ENCODE data around the gene NT5DC2. TPM values are rescaled to one million over a fixed set of nuclear protein-coding genes. Genes with fewer than 3 reads are reported as not detected.

NT5DC2 gene
- total RNA-seq, 2 experiments from 2014 or later, result 118 to 144 TPM

GRCh38 chr3:52532838-52533622 lies 627 bp downstream of the NT5DC2 start:
- TF ChIP-seq CTCF (conservative IDR thresholded peaks at IDR 0.05; ENCODE audit: low read length) (no peak), EZH2phosphoT487 (IDR thresholded peaks at IDR 0.05; ENCODE audit: borderline replicate concordance, low read depth, low read length) (no peak)
- Histone ChIP-seq H4K20me1 (ENCODE audit: insufficient read depth, low read length) (0 out of 2 replicates have a peak, but pooled peaks cover 13% of the 10 kb centered on the region), H3K9me3 (ENCODE audit: low read length) (no peaks in the 10 kb centered on the region), H3K27ac (ENCODE audit: low read depth, low read length, poor library complexity, severe bottlenecking) (no peak overlapping the region), H3K36me3 (ENCODE audit: insufficient read depth, low read length) (peaks cover 3% of the 10 kb centered on the region; the same call in 1 of the 2 replicates), H3K4me1 (ENCODE audit: insufficient read depth, low read length, poor library complexity, severe bottlenecking) (peaks cover 44% of the 10 kb centered on the region), H3K79me2 (ENCODE audit: insufficient read depth, low read depth, low read length) (peaks cover 26% of the 10 kb centered on the region), H3K4me2 (ENCODE audit: low read length) (peak overlapping the region; percentile 99), H3K9me2 (ENCODE audit: insufficient read depth, low read length) (no peaks in the 10 kb centered on the region), H2AFZ (ENCODE audit: low read length) (0 out of 2 replicates have a peak overlapping the region, but pooled peaks have one; percentile 22), H3K4me3 (ENCODE audit: low read depth, low read length, poor library complexity, severe bottlenecking) (peak overlapping the region; percentile 86)
- intact Hi-C loops (cut with micrococcal nuclease; ENCODE audit: unreplicated experiment), result no loop called here
- CTCF ChIA-PET (ENCODE audit: unreplicated experiment), result no interaction called here
- peak; percentile 43 for DNase-seq (ENCODE audit: low spot score)
- no TSS peak for BruUV-seq (replicated peaks)
- POLR2A ChIA-PET, result no interaction called here

DNA sequence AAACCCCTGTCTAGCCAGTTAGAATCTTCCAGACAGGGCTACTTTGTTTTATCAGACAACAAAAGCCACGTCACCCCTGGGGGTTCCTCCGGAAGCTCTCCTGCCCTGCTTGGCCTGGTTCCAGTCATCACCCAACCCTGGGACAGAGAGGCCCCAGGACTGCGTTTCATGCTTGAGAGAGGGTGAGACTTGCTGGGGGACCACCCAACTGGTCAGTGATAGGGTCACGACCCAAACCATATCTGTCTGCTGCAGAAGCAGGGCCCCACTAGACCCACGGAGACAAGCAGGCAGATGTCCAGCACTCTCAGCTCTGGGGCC lies 1.2 kb downstream of the NT5DC2 start:
- Histone ChIP-seq H3K4me1 (ENCODE audit: insufficient read depth, low read length, poor library complexity, severe bottlenecking) (peaks cover 39% of the 10 kb centered on the region), H3K4me3 (ENCODE audit: low read depth, low read length, poor library complexity, severe bottlenecking) (peak overlapping the region; percentile 86), H3K79me2 (ENCODE audit: insufficient read depth, low read depth, low read length) (peaks cover 20% of the 10 kb centered on the region; the same call in 1 of the 2 replicates), H3K4me2 (ENCODE audit: low read length) (peak overlapping the region; percentile 99), H3K9me3 (ENCODE audit: low read length) (no peaks in the 10 kb centered on the region), H2AFZ (ENCODE audit: low read length) (no peak overlapping the region), H3K36me3 (ENCODE audit: insufficient read depth, low read length) (peaks cover 8% of the 10 kb centered on the region), H3K27ac (ENCODE audit: low read depth, low read length, poor library complexity, severe bottlenecking) (no peak overlapping the region), H3K9me2 (ENCODE audit: insufficient read depth, low read length) (no peaks in the 10 kb centered on the region), H4K20me1 (ENCODE audit: insufficient read depth, low read length) (0 out of 2 replicates have a peak, but pooled peaks cover 8% of the 10 kb centered on the region)
- POLR2A ChIA-PET, result no interaction called here
- TF ChIP-seq CTCF (conservative IDR thresholded peaks at IDR 0.05; ENCODE audit: low read length), result no peak
- TF ChIP-seq EZH2phosphoT487 (IDR thresholded peaks at IDR 0.05; ENCODE audit: borderline replicate concordance, low read depth, low read length), result no peak
- intact Hi-C loops (cut with micrococcal nuclease; ENCODE audit: unreplicated experiment), result no loop called here
- CTCF ChIA-PET (ENCODE audit: unreplicated experiment), result no interaction called here
- BruUV-seq (replicated peaks), result TSS peak; percentile 50
- peak; percentile 58 for DNase-seq (ENCODE audit: low spot score)

- Histone ChIP-seq H3K27ac (ENCODE audit: low read depth, low read length, poor library complexity, severe bottlenecking) (no peak overlapping the region), H3K36me3 (ENCODE audit: insufficient read depth, low read length) (peaks cover 13% of the 10 kb centered on the region), H3K79me2 (ENCODE audit: insufficient read depth, low read depth, low read length) (peaks cover 15% of the 10 kb centered on the region; the same call in 1 of the 2 replicates), H3K4me2 (ENCODE audit: low read length) (peak overlapping the region; percentile 99), H2AFZ (ENCODE audit: low read length) (no peak overlapping the region), H3K4me1 (ENCODE audit: insufficient read depth, low read length, poor library complexity, severe bottlenecking) (peaks cover 37% of the 10 kb centered on the region), H3K9me3 (ENCODE audit: low read length) (no peaks in the 10 kb centered on the region), H3K9me2 (ENCODE audit: insufficient read depth, low read length) (no peaks in the 10 kb centered on the region), H3K4me3 (ENCODE audit: low read depth, low read length, poor library complexity, severe bottlenecking) (peak overlapping the region; percentile 86), H4K20me1 (ENCODE audit: insufficient read depth, low read length) (0 out of 2 replicates have a peak, but pooled peaks cover 6% of the 10 kb centered on the region)
- CTCF ChIA-PET (ENCODE audit: unreplicated experiment), result no interaction called here
- intact Hi-C loops (cut with micrococcal nuclease; ENCODE audit: unreplicated experiment), result no loop called here
- BruUV-seq (replicated peaks), result no TSS peak
- TF ChIP-seq CTCF (conservative IDR thresholded peaks at IDR 0.05; ENCODE audit: low read length) (no peak), EZH2phosphoT487 (IDR thresholded peaks at IDR 0.05; ENCODE audit: borderline replicate concordance, low read depth, low read length) (no peak)
- POLR2A ChIA-PET, result no interaction called here
- no peak for DNase-seq (ENCODE audit: low spot score)
Measured at GRCh38 chr3:52531860-52532516, 1.7 kb downstream of the NT5DC2 start.

Data from OCI-LY7 (cell line).